Nephron (organoid): ENCODE results near the gene SND1.
A peak's percentile ranks its signal among the peaks of the same experiment; 100 is the strongest.

ENCODE experiments used
- H3K27ac Mint-ChIP-seq, 3 experiments: 2 replicates each; pipeline ENCODE4 v1.8.0; 2020; ENCODE audit warnings: mixed read lengths in 3 of 3, mild to moderate bottlenecking in 2 of 3, moderate library complexity in 1 of 3
- H3K27me3 Mint-ChIP-seq: 2 replicates; pipeline ENCODE4 v1.8.0; 2021; ENCODE audit warnings: low read depth, mild to moderate bottlenecking, moderate library complexity, mixed read lengths
- H3K36me3 Mint-ChIP-seq: 2 replicates; pipeline ENCODE4 v1.8.0; 2020; ENCODE audit warnings: low read depth, mixed read lengths
- H3K4me1 Mint-ChIP-seq: 2 replicates; pipeline ENCODE4 v1.8.0; 2020; ENCODE audit warnings: mixed read lengths
- H3K4me3 Mint-ChIP-seq, 3 experiments: 2 replicates each; pipeline ENCODE4 v1.8.0; 2020; ENCODE audit warnings: mild to moderate bottlenecking in 3 of 3, mixed read lengths in 3 of 3, moderate library complexity in 2 of 3
- H3K9me3 Mint-ChIP-seq: 2 replicates; pipeline ENCODE4 v1.8.0; 2020; ENCODE audit warnings: mixed read lengths
- CTCF ChIP-seq, 3 experiments: fragments of 200-600 bp; sonication (generic); IDR thresholded peaks; one replicate each; pipeline ENCODE4 v1.5.0; 2021; ENCODE audit warnings: antibody characterized with exemption in 3 of 3; ENCODE audit not compliant: unreplicated experiment in 3 of 3

Gene SND1

GRCh38 chr7:127932496-127932895, 280.5 kb downstream of the SND1 start:
- H3K27me3 Mint-ChIP-seq, result no peaks in the 10 kb centered on the region
- H3K4me3 Mint-ChIP-seq, result no peak overlapping the region
- peaks cover 11% of the 10 kb centered on the region for H3K9me3 Mint-ChIP-seq
- H3K27ac Mint-ChIP-seq, result no peak overlapping the region
- peaks cover 49% of the 10 kb centered on the region for H3K36me3 Mint-ChIP-seq
- TF ChIP-seq CTCF (IDR thresholded peaks at IDR 0.05; ENCODE audit: unreplicated experiment in 3 of 3), result no peak
- H3K4me1 Mint-ChIP-seq, result peaks cover 17% of the 10 kb centered on the region

- Mint-ChIP-seq H3K4me3 (no peak overlapping the region), H3K27ac (no peak overlapping the region), H3K4me1 (peaks cover 10% of the 10 kb centered on the region), H3K27me3 (no peaks in the 10 kb centered on the region), H3K36me3 (peaks cover 49% of the 10 kb centered on the region), H3K9me3 (peaks cover 11% of the 10 kb centered on the region)
- TF ChIP-seq CTCF (IDR thresholded peaks at IDR 0.05; ENCODE audit: unreplicated experiment in 3 of 3), result no peak
These were observed 281.2 kb downstream of the SND1 start for GRCh38 chr7:127933146-127933545.

- Mint-ChIP-seq H3K4me3 (no peak overlapping the region), H3K27ac (peak overlapping the region in 1 of 3 experiments; percentile 2), H3K4me1 (peaks cover 8% of the 10 kb centered on the region), H3K9me3 (peaks cover 11% of the 10 kb centered on the region), H3K36me3 (peaks cover 42% of the 10 kb centered on the region), H3K27me3 (no peaks in the 10 kb centered on the region)
- no peak for TF ChIP-seq CTCF (IDR thresholded peaks at IDR 0.05; ENCODE audit: unreplicated experiment in 3 of 3)
These were observed 282.7 kb downstream of the SND1 start for GRCh38 chr7:127934711-127935110.

DNA sequence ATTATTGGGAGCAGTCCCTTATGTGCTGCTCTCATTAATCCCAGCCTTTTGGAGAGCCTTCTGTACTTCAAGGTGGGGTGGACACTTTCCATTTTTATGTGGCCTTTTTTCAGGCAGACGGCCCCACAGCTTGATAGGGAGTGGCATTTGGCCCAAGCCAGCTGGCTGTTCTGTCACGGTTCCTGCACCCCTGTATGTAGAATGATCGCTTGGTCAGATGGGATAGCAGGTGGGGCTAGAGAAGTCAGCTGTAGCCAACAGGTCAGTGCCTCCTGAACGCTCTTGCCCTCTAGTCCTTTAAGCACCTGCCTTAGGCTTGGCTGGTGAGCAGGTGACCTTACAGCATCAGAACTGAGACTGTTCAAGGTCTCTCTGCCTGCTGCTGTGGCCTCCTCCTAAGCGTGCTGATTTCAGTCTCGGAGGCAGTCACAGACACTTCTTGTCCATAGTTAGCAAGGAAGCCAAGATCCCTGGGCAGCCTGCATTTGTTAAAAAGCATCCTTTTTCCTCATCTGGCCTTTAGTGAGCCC, 283.9 kb downstream of the SND1 start:
- Mint-ChIP-seq H3K4me1 (peaks cover 12% of the 10 kb centered on the region), H3K27me3 (no peaks in the 10 kb centered on the region), H3K27ac (peak overlapping the region in 1 of 3 experiments; percentile 45), H3K36me3 (peaks cover 30% of the 10 kb centered on the region), H3K4me3 (no peak overlapping the region), H3K9me3 (peaks cover 6% of the 10 kb centered on the region)
- TF ChIP-seq CTCF (IDR thresholded peaks at IDR 0.05; ENCODE audit: unreplicated experiment in 3 of 3), result no peak

- Mint-ChIP-seq H3K36me3 (peaks cover 20% of the 10 kb centered on the region), H3K9me3 (peaks cover 3% of the 10 kb centered on the region), H3K27me3 (no peaks in the 10 kb centered on the region), H3K4me1 (peaks cover 23% of the 10 kb centered on the region), H3K27ac (peak overlapping the region in 1 of 3 experiments; percentile 26), H3K4me3 (no peak overlapping the region)
- TF ChIP-seq CTCF (IDR thresholded peaks at IDR 0.05; ENCODE audit: unreplicated experiment in 3 of 3), result no peak
These were observed 285.2 kb downstream of the SND1 start for GRCh38 chr7:127937066-127937680.

- peaks cover 12% of the 10 kb centered on the region for H3K36me3 Mint-ChIP-seq
These were observed 286.6 kb downstream of the SND1 start for GRCh38 chr7:127938588-127938987.

More at GRCh38 chr7:127938588-127938987, 286.6 kb downstream of the SND1 start:
- no peak for TF ChIP-seq CTCF (IDR thresholded peaks at IDR 0.05; ENCODE audit: unreplicated experiment in 3 of 3)
- Mint-ChIP-seq H3K4me3 (no peak overlapping the region), H3K4me1 (peaks cover 25% of the 10 kb centered on the region), H3K27me3 (no peaks in the 10 kb centered on the region), H3K9me3 (no peaks in the 10 kb centered on the region), H3K27ac (no peak overlapping the region)
